A549 (cell line): ENCODE measurements around the gene CHSY3. TPM values are rescaled to one million over a fixed set of nuclear protein-coding genes. Genes with fewer than 3 reads are reported as not detected.

ENCODE experiments used
- ATAC-seq, 2 experiments: fragments of 200-7000 bp in 1 of 2; fragments of >200 bp in 1 of 2; cut with Nextera tagmentation in 1 of 2; cut with Tn5 transposase in 1 of 2; 3 replicates each; pipeline versions ENCODE4 v1.8.0 to v1.9.1; 2018 to 2020; ENCODE audit warnings: mild to moderate bottlenecking in 1 of 2, moderate library complexity in 1 of 2
- CTCF ChIA-PET: fragments of 300-600 bp; sonication (Branson Sonifier 250); formaldehyde crosslinking; extraction: SDS; loops from one replicate; lab custom pipeline; 2021; ENCODE audit warnings: antibody characterized with exemption, inconsistent platforms; lab: Yijun Ruan, JAX
- POLR2A ChIA-PET: fragments of 350-600 bp; formaldehyde crosslinking; extraction: SDS; loops from one replicate; lab custom pipeline; 2021; ENCODE audit warnings: antibody characterized with exemption, inconsistent platforms; lab: Yijun Ruan, JAX
- DNase-seq, 2 experiments: peaks; one replicate each; pipeline versions ENCODE4 v3.0.0 to v3.0.0-alpha.2; 2011 to 2016; ENCODE audit warnings: low read depth in 1 of 2, low spot score in 1 of 2
- FAIRE-seq: peaks from 2 replicates; lab custom pipeline; 2011; peaks lifted over from hg19 to GRCh38; lab: Jason Lieb, UNC
- H3K27ac ChIP-seq, 2 experiments: fragments of >200 bp; sonication (Bioruptor Twin); formaldehyde crosslinking; 3 replicates each; pipeline ENCODE4 v1.5.1; 2016 to 2017
- H3K4me1 ChIP-seq: fragments of >200 bp; sonication (Bioruptor Twin); formaldehyde crosslinking; 3 replicates; pipeline ENCODE4 v1.6.1; 2016
- H3K4me2 ChIP-seq: fragments of >200 bp; sonication (Bioruptor Twin); formaldehyde crosslinking; 3 replicates; pipeline ENCODE4 v1.6.1; 2016
- H3K4me3 ChIP-seq: fragments of >200 bp; sonication (Bioruptor Twin); formaldehyde crosslinking; 3 replicates; pipeline ENCODE4 v1.5.1; 2016
- H3K9me3 ChIP-seq: fragments of >200 bp; sonication (Bioruptor Twin); formaldehyde crosslinking; 3 replicates; pipeline ENCODE4 v1.6.1; 2016
- BHLHE40 ChIP-seq: IDR thresholded peaks from 2 replicates; pipeline ENCODE4 v1.6.1; 2012; ENCODE audit warnings: low read depth, low read length, inconsistent platforms
- CBX2 ChIP-seq: fragments of 200-600 bp; sonication (generic); IDR thresholded peaks from 2 replicates; pipeline ENCODE4 v1.6.1; 2016; ENCODE audit warnings: low read depth, mild to moderate bottlenecking, borderline replicate concordance
- CBX8 ChIP-seq: fragments of 200-600 bp; sonication (generic); IDR thresholded peaks from 2 replicates; pipeline ENCODE4 v1.6.1; 2016
- CEBPB ChIP-seq, 2 experiments: fragments of >200 bp in 1 of 2; sonication (Bioruptor Twin) in 1 of 2; formaldehyde crosslinking in 1 of 2; IDR thresholded peaks; 2 replicates each; pipeline ENCODE4 v1.6.1; 2012 to 2016
- E2F6 ChIP-seq: IDR thresholded peaks from 2 replicates; pipeline ENCODE4 v1.6.1; 2012; ENCODE audit warnings: low read depth, borderline replicate concordance
- EHMT2 ChIP-seq: fragments of 200-600 bp; sonication (generic); IDR thresholded peaks from 2 replicates; pipeline ENCODE4 v1.6.1; 2016; ENCODE audit warnings: antibody characterized with exemption, low read depth, mild to moderate bottlenecking, moderate library complexity
- ELK1 ChIP-seq: fragments of 150-350 bp; IDR thresholded peaks from 2 replicates; pipeline ENCODE4 v1.6.1; 2014; ENCODE audit warnings: low read depth, mild to moderate bottlenecking, low read length
- FOSB ChIP-seq: fragments of 250-450 bp; sonication (Bioruptor Pico); IDR thresholded peaks from 2 replicates; pipeline ENCODE4 v1.5.0; 2020; ENCODE audit warnings: mild to moderate bottlenecking, moderate library complexity
- FOSL2 ChIP-seq, 2 experiments: fragments of 450-650 bp in 1 of 2; fragments of >200 bp in 1 of 2; sonication (Bioruptor Twin) in 1 of 2; formaldehyde crosslinking; IDR thresholded peaks; 2 replicates each; pipeline versions ENCODE4 v1.5.0 to v1.6.1; 2016 to 2020; ENCODE audit warnings: mild to moderate bottlenecking in 1 of 2, moderate library complexity in 1 of 2
- FOXS1 ChIP-seq: fragments of 250-450 bp; sonication (Bioruptor Pico); IDR thresholded peaks from 2 replicates; pipeline ENCODE4 v1.5.0; 2020; ENCODE audit warnings: mild to moderate bottlenecking, moderate library complexity
- GATA3 ChIP-seq: IDR thresholded peaks from 2 replicates; pipeline ENCODE4 v1.6.1; 2012; ENCODE audit warnings: borderline replicate concordance
- JUN ChIP-seq, 2 experiments: fragments of >200 bp; sonication (Bioruptor Twin); formaldehyde crosslinking; IDR thresholded peaks; 2 replicates in 1 of 2; 3 replicates in 1 of 2; pipeline ENCODE4 v1.6.1; 2016 to 2017
- JUNB ChIP-seq: fragments of >200 bp; sonication (Bioruptor Twin); formaldehyde crosslinking; IDR thresholded peaks from 2 replicates; pipeline ENCODE4 v1.6.1; 2016
- KDM1A ChIP-seq: fragments of 200-600 bp; sonication (generic); IDR thresholded peaks from 2 replicates; pipeline ENCODE4 v1.6.1; 2016; ENCODE audit warnings: low read depth, mild to moderate bottlenecking
- KDM5A ChIP-seq: fragments of 200-600 bp; sonication (generic); IDR thresholded peaks from 2 replicates; pipeline ENCODE4 v1.6.1; 2016; ENCODE audit warnings: antibody characterized with exemption, mild to moderate bottlenecking
- MAX ChIP-seq: IDR thresholded peaks from 2 replicates; pipeline ENCODE4 v1.6.1; 2012
- NFE2L2 ChIP-seq: fragments of 150-350 bp; conservative IDR thresholded peaks from 2 replicates; pipeline ENCODE4 v1.6.1; 2014; ENCODE audit warnings: low read length
- NR3C1 ChIP-seq: fragments of >200 bp; sonication (Bioruptor Twin); formaldehyde crosslinking; IDR thresholded peaks from 3 replicates; pipeline ENCODE4 v1.6.1; 2017
- PHF8 ChIP-seq: fragments of 200-600 bp; sonication (generic); IDR thresholded peaks from 2 replicates; pipeline ENCODE4 v1.6.1; 2016; ENCODE audit warnings: low read depth, mild to moderate bottlenecking, antibody characterized with exemption, moderate library complexity, borderline replicate concordance
- POLR2A ChIP-seq: IDR thresholded peaks from 2 replicates; pipeline ENCODE4 v1.6.1; 2012; ENCODE audit warnings: mild to moderate bottlenecking, low read length
- RFX5 ChIP-seq: fragments of 450-650 bp; IDR thresholded peaks from 2 replicates; pipeline ENCODE4 v1.7.1; 2014; ENCODE audit warnings: antibody characterized with exemption, mild to moderate bottlenecking, moderate library complexity
- RNF2 ChIP-seq: fragments of 200-600 bp; sonication (generic); IDR thresholded peaks from 2 replicates; pipeline ENCODE4 v1.6.1; 2016; ENCODE audit warnings: low read depth, mild to moderate bottlenecking, antibody characterized with exemption, moderate library complexity, borderline replicate concordance
- SMC3 ChIP-seq: fragments of >200 bp; sonication (Bioruptor Twin); formaldehyde crosslinking; IDR thresholded peaks from 3 replicates; pipeline ENCODE4 v1.6.1; 2018; ENCODE audit warnings: inconsistent platforms
- SREBF2 ChIP-seq: fragments of 450-650 bp; IDR thresholded peaks from 2 replicates; pipeline ENCODE4 v1.6.1; 2014; ENCODE audit warnings: mild to moderate bottlenecking, moderate library complexity
- ZC3H11A ChIP-seq: fragments of 450-650 bp; IDR thresholded peaks from 2 replicates; pipeline ENCODE4 v1.6.1; 2014; ENCODE audit warnings: antibody characterized with exemption, mild to moderate bottlenecking
- ZFP36 ChIP-seq: fragments of 450-650 bp; IDR thresholded peaks from 2 replicates; pipeline ENCODE4 v1.6.1; 2014; ENCODE audit warnings: borderline replicate concordance; ENCODE audit not compliant: partially characterized antibody
- ZNF302 ChIP-seq: fragments of 250-450 bp; sonication (Bioruptor Pico); IDR thresholded peaks from 2 replicates; pipeline ENCODE4 v1.9.0; 2021; ENCODE audit warnings: inconsistent platforms, mild to moderate bottlenecking, moderate library complexity
- ZSCAN20 ChIP-seq: fragments of 250-450 bp; sonication (Bioruptor Pico); IDR thresholded peaks from 2 replicates; pipeline ENCODE4 v1.8.0; 2022; ENCODE audit warnings: mild to moderate bottlenecking, moderate library complexity
- WGBS: methylation state at CpG from one replicate; pipeline ENCODE4 v1.1.6; 2017; ENCODE audit errors: missing lambda C conversion rate; 5-methylcytosine and 5-hydroxymethylcytosine counted together
- polyA plus RNA-seq, 4 experiments: library from polyadenylated mRNA; depleted of rRNA in 3 of 4; stranded (reverse); fragments of >200 nt; fragmentation: RNase III in 1 of 4; extraction: RNeasy Plus Mini Kit Qiagen cat#74134 plus additional on column Dnase treatment in 1 of 4; gene quantifications; 2 replicates in 3 of 4; 3 replicates in 1 of 4; pipeline ENCODE4 v1.2.3, GENCODE V29; 2011 to 2017
- TF ChIP-seq, protein P1 (sequence below): IDR thresholded peaks from 2 replicates; pipeline ENCODE4 v1.6.1; 2012

The CHSY3 gene
- polyA plus RNA-seq, 2 of the 4 experiments (the other 2 are of a cell fraction) = 0.06 to 0.12 TPM

GRCh38 chr5:129943936-129944335, 39.7 kb downstream of the CHSY3 start:
- POLR2A ChIA-PET = interaction anchor here (0.5 kb wide), 1 partner anchor 57 kb away, joined by 3 read pairs; no protein-coding TSS in a partner anchor
- CTCF ChIA-PET = no interaction called here
- H3K9me3 ChIP-seq = no peaks in the 10 kb centered on the region
- H3K4me3 ChIP-seq = no peak overlapping the region
- no peaks in the 10 kb centered on the region for H3K4me1 ChIP-seq
- no peak for DNase-seq
- ATAC-seq = no peak
- no peak overlapping the region for H3K27ac ChIP-seq
- no peak overlapping the region for H3K4me2 ChIP-seq
- FAIRE-seq = no peak
- TF ChIP-seq BHLHE40 = no peak
- no peak for TF ChIP-seq JUN (IDR thresholded peaks at IDR 0.05)
- WGBS = 6% methylated on average over 1 of the region's 1 CpG

DNA sequence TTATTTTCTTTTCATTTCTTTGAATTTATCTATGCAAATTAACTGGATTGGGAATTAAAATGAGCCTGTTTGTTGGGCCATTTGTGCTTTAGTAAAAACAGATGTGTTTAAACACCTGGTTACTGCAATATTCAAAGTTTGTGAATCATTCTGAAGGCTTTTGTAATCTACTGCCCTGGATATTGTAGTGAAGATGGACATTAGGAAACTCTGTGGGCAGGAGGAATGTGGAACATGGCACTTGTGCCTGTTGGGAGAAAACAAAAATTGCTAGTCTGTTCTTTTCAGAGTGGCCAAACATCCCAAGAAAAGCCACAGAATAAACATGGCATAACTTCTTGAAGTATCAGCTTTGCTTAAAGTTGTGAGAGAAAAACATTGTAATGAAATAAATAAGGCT, 40.8 kb downstream of the CHSY3 start:
- H3K4me1 ChIP-seq = no peaks in the 10 kb centered on the region
- DNase-seq (no peak), ATAC-seq (no peak), FAIRE-seq (no peak)
- H3K4me3 ChIP-seq = no peak overlapping the region
- ChIA-PET POLR2A (no interaction called here), CTCF (no interaction called here)
- no peaks in the 10 kb centered on the region for H3K9me3 ChIP-seq
- TF ChIP-seq PHF8 (no peak), NFE2L2 (no peak), POLR2A (no peak), CBX2 (no peak), JUNB (no peak), KDM1A (no peak), KDM5A (no peak), MAX (no peak), SMC3 (no peak), FOXS1 (CRISPR knock-in tag) (no peak), GATA3 (no peak), SREBF2 (no peak), ZSCAN20 (CRISPR knock-in tag) (no peak), RNF2 (no peak), RFX5 (no peak), FOSB (no peak), JUN (IDR thresholded peaks at IDR 0.05) (no peak)
- TF ChIP-seq, protein P1, sequence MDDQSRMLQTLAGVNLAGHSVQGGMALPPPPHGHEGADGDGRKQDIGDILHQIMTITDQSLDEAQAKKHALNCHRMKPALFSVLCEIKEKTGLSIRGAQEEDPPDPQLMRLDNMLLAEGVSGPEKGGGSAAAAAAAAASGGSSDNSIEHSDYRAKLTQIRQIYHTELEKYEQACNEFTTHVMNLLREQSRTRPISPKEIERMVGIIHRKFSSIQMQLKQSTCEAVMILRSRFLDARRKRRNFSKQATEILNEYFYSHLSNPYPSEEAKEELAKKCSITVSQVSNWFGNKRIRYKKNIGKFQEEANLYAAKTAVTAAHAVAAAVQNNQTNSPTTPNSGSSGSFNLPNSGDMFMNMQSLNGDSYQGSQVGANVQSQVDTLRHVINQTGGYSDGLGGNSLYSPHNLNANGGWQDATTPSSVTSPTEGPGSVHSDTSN = no peak
- H3K4me2 ChIP-seq = no peak overlapping the region
- H3K27ac ChIP-seq = no peak overlapping the region

DNA sequence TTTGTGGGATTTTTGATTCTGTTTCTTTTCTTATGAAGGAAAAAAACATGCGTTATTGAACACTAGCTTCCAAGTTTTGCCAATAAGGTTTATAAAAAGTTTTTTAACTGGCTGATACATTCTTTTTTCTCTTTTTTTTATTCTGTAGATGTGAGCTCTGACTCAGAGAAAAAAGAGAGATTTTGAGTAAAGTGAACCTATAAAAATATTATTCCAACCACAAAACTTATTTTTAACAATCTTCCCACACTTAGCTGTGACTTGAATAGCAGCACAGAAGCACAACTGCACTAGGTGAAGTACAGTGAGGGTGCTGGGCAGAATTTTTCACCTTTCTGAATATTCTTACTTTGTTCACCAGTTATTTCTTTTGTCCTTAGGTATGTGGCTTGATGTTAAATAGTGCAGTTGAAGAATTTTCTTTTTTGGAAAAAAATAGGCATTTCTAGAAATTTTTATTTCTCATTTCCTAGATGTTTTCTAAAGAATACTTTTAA, 41.6 kb downstream of the CHSY3 start:
- Histone ChIP-seq H3K27ac (no peak overlapping the region), H3K4me1 (no peaks in the 10 kb centered on the region), H3K9me3 (no peaks in the 10 kb centered on the region), H3K4me3 (no peak overlapping the region), H3K4me2 (no peak overlapping the region)
- no peak for DNase-seq
- ChIA-PET POLR2A (no interaction called here), CTCF (no interaction called here)
- 46% methylated on average over 1 of the region's 1 CpG for WGBS
- no peak for FAIRE-seq
- TF ChIP-seq SMC3 = no peak
- TF ChIP-seq GATA3 = no peak
- ATAC-seq = no peak

DNA sequence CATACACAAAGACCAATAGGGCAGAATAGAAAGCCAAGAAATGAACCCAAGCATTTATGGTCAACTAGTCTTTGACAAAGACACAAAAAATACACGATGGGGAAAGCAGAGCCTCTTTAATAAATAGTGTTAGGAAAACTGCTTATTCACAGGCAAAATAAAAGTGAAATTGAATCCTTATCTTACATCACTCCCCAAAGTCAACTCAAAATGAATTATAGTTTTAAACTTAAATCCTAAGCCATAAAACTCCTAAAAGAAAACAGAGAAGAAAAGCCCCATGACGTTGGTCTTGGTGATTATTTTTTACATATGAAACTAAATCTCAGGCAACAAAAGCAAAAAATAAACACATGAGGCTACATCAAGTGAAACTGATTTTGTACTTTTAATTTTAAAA, 46.8 kb downstream of the CHSY3 start:
- H3K9me3 ChIP-seq = no peaks in the 10 kb centered on the region
- 0% methylated on average over 2 of the region's 2 CpGs for WGBS
- no peak overlapping the region for H3K27ac ChIP-seq
- ATAC-seq = no peak
- no peaks in the 10 kb centered on the region for H3K4me1 ChIP-seq
- POLR2A ChIA-PET = no interaction called here
- no peak for DNase-seq
- CTCF ChIA-PET = no interaction called here
- H3K4me2 ChIP-seq = no peak overlapping the region
- no peak overlapping the region for H3K4me3 ChIP-seq
- FAIRE-seq = no peak
- no peak for TF ChIP-seq FOSL2 (IDR thresholded peaks at IDR 0.05)
- no peak for TF ChIP-seq FOSL2 (CRISPR knock-in tag; IDR thresholded peaks at IDR 0.05)
- no peak for TF ChIP-seq CEBPB (IDR thresholded peaks at IDR 0.05)
- no peak for TF ChIP-seq ELK1
- TF ChIP-seq CBX8 = no peak
- no peak for TF ChIP-seq NR3C1
- TF ChIP-seq, protein P1 = no peak
- no peak for TF ChIP-seq ZC3H11A
- no peak for TF ChIP-seq E2F6
- TF ChIP-seq RFX5 = no peak
- TF ChIP-seq ZNF302 (CRISPR knock-in tag) = no peak
- no peak for TF ChIP-seq EHMT2
- TF ChIP-seq MAX = no peak
- TF ChIP-seq ZFP36 = no peak
- no peak for TF ChIP-seq PHF8
- no peak for TF ChIP-seq FOSB
- no peak for TF ChIP-seq POLR2A
- TF ChIP-seq KDM1A = no peak
